Endothelial cell of umbilical vein (primary cell): ENCODE measurements around the gene MFSD1. TPM values are rescaled to one million over a fixed set of nuclear protein-coding genes. Genes with fewer than 3 reads are reported as not detected.

Experiments used
- BruUV-seq: library from RNA; stranded (reverse); fragments of 400-500 nt; replicated peaks from 2 replicates; lab custom pipeline; 2021; lab: Mats Ljungman, UMichigan
- CTCF ChIA-PET: fragments of 300-600, 350-600 bp; sonication (Branson Sonifier 250); formaldehyde crosslinking; loops from one replicate; lab custom pipeline; 2021; ENCODE audit warnings: antibody characterized with exemption, inconsistent platforms; lab: Charles Lee
- POLR2A ChIA-PET: fragments of 300-600, 350-600 bp; sonication (Branson Sonifier 250); formaldehyde crosslinking; loops from one replicate; lab custom pipeline; 2021; ENCODE audit warnings: antibody characterized with exemption, inconsistent platforms; lab: Charles Lee
- DNase-seq: peaks from one replicate; pipeline ENCODE4 v3.0.0-alpha.2; 2011; ENCODE audit warnings: low read depth, low spot score
- FAIRE-seq: peaks from 2 replicates; lab custom pipeline; 2011; peaks lifted over from hg19 to GRCh38; lab: Jason Lieb, UNC
- H2AFZ ChIP-seq: 2 replicates; pipeline ENCODE4 v1.6.0; 2012; ENCODE audit warnings: low read depth, low read length, control low read depth, inconsistent platforms
- H3K27ac ChIP-seq: 2 replicates; pipeline ENCODE4 v1.5.1; 2011; ENCODE audit warnings: low read depth, mild to moderate bottlenecking, control low read depth, low read length, moderate library complexity; ENCODE audit not compliant: insufficient read depth
- H3K27me3 ChIP-seq, 2 experiments: 2 replicates each; pipeline versions ENCODE4 v1.6.0 to v1.6.1; 2011; ENCODE audit warnings: low read length in 2 of 2, mixed read lengths in 1 of 2; ENCODE audit not compliant: control insufficient read depth in 2 of 2, insufficient read depth in 2 of 2
- H3K36me3 ChIP-seq, 2 experiments: 2 replicates in 1 of 2; 3 replicates in 1 of 2; pipeline ENCODE4 v1.5.1; 2011; ENCODE audit warnings: low read length in 2 of 2, mild to moderate bottlenecking in 1 of 2, moderate library complexity in 1 of 2; ENCODE audit not compliant: control insufficient read depth in 2 of 2, insufficient read depth in 2 of 2; ENCODE audit errors: extremely low read depth in 1 of 2
- H3K4me1 ChIP-seq: 3 replicates; pipeline ENCODE4 v1.5.1; 2011; ENCODE audit warnings: mild to moderate bottlenecking, low read length; ENCODE audit not compliant: control insufficient read depth, insufficient read depth; ENCODE audit errors: extremely low read depth
- H3K4me2 ChIP-seq: 2 replicates; pipeline ENCODE4 v1.6.1; 2011; ENCODE audit warnings: low read length, control low read depth, mixed read lengths; ENCODE audit not compliant: insufficient read depth
- H3K4me3 ChIP-seq, 3 experiments: fragments of 200-600 bp in 1 of 3; sonication (generic), shearing (Covaris generic) in 1 of 3; replicated peaks in 1 of 3; 2 replicates each; pipeline ENCODE4 v1.5.1; 2011 to 2016; ENCODE audit warnings: control low read depth in 3 of 3, low read length in 3 of 3, mild to moderate bottlenecking in 2 of 3, inconsistent platforms in 1 of 3, low read depth in 1 of 3, moderate library complexity in 1 of 3; ENCODE audit not compliant: insufficient read depth in 1 of 3
- H3K79me2 ChIP-seq: 2 replicates; pipeline ENCODE4 v1.6.0; 2012; ENCODE audit warnings: low read length, inconsistent platforms; ENCODE audit not compliant: control insufficient read depth, insufficient read depth
- H3K9ac ChIP-seq: replicated peaks from 2 replicates; pipeline ENCODE3; 2011; ENCODE audit warnings: low read length, control low read depth; ENCODE audit not compliant: insufficient read depth; ENCODE audit errors: extremely low read depth
- H3K9me1 ChIP-seq: replicated peaks from 3 replicates; pipeline ENCODE4 v1.6.0; 2011; ENCODE audit warnings: mild to moderate bottlenecking, low read length; ENCODE audit not compliant: control insufficient read depth, insufficient read depth; ENCODE audit errors: extremely low read depth
- H3K9me3 ChIP-seq: replicated peaks from 2 replicates; pipeline ENCODE4 v1.5.1; 2012; ENCODE audit warnings: low read length, inconsistent platforms; ENCODE audit not compliant: control insufficient read depth, insufficient read depth
- H4K20me1 ChIP-seq: replicated peaks from 2 replicates; pipeline ENCODE3; 2011; ENCODE audit warnings: mild to moderate bottlenecking, low read length; ENCODE audit not compliant: control insufficient read depth, insufficient read depth; ENCODE audit errors: extremely low read depth
- CTCF ChIP-seq, 2 donors: IDR thresholded peaks; 1 replicate in 1 of 2; 2 replicates in 1 of 2; pipeline ENCODE4 v1.5.1; 2011; ENCODE audit warnings: low read length in 2 of 2, mild to moderate bottlenecking in 2 of 2, moderate library complexity in 2 of 2, control low read depth in 1 of 2, inconsistent platforms in 1 of 2, low read depth in 1 of 2; ENCODE audit not compliant: insufficient read depth in 1 of 2; ENCODE audit errors: extremely low read depth in 1 of 2
- EZH2 ChIP-seq: IDR thresholded peaks from 2 replicates; pipeline ENCODE4 v1.6.1; 2012; ENCODE audit warnings: borderline replicate concordance, low read depth, mild to moderate bottlenecking, moderate library complexity, low read length, inconsistent platforms; ENCODE audit not compliant: severe bottlenecking
- FOS ChIP-seq: IDR thresholded peaks from 2 replicates; pipeline ENCODE4 v1.6.1; 2011; ENCODE audit warnings: mild to moderate bottlenecking, low read length, moderate library complexity, borderline replicate concordance; ENCODE audit not compliant: insufficient read depth
- GATA2 ChIP-seq: IDR thresholded peaks from 2 replicates; pipeline ENCODE4 v1.7.0; 2011; ENCODE audit warnings: low read depth, mild to moderate bottlenecking, moderate library complexity, mixed read lengths, low read length; ENCODE audit not compliant: insufficient read length, insufficient read depth
- JUN ChIP-seq: IDR thresholded peaks from 2 replicates; pipeline ENCODE4 v1.6.1; 2011; ENCODE audit warnings: borderline replicate concordance, low read depth; ENCODE audit not compliant: insufficient read length, insufficient read depth
- MYC ChIP-seq: IDR thresholded peaks from one replicate; pipeline ENCODE4 v1.6.1; 2011; ENCODE audit warnings: mild to moderate bottlenecking, low read depth, low read length
- POLR2A ChIP-seq: IDR thresholded peaks from 2 replicates; pipeline ENCODE4 v1.6.1; 2012; ENCODE audit warnings: low read depth, mild to moderate bottlenecking, control low read depth, low read length
- POLR2AphosphoS5 ChIP-seq: IDR thresholded peaks from 2 replicates; pipeline ENCODE4 v1.6.1; 2012; ENCODE audit warnings: low read depth, mild to moderate bottlenecking, control low read depth, low read length, moderate library complexity; ENCODE audit not compliant: insufficient read depth
- dilution Hi-C: fragments of 300-500 bp; cut with MboI; formaldehyde crosslinking; loops from one replicate; pipeline ENCODE4 v1.15.0; 2019; ENCODE audit warnings: low sequenced_read_pairs; ENCODE audit not compliant: extremely low pct_ligation_motif_present
- intact Hi-C: fragments of 100-400 bp; cut with micrococcal nuclease; formaldehyde crosslinking; loops from one replicate; pipeline ENCODE4 v1.10.0; 2022
- polyA plus RNA-seq, 4 experiments: library from polyadenylated mRNA; depleted of rRNA in 3 of 4; stranded (reverse) in 3 of 4; unstranded in 1 of 4; fragments of >200 nt; gene quantifications; 2 replicates each; pipeline versions ENCODE4 v1.2.1 to v1.2.3, GENCODE V29; 2011 to 2012; ENCODE audit warnings: missing spikeins in 1 of 4
- total RNA-seq: library from RNA; stranded (reverse); gene quantifications from 2 replicates; pipeline ENCODE4 v1.2.3, GENCODE V29; 2021
- TF ChIP-seq, protein P1 (sequence below): IDR thresholded peaks from 2 replicates; pipeline ENCODE4 v1.6.1; 2011; ENCODE audit not compliant: insufficient read depth, insufficient read length

Gene MFSD1
- total and polyA plus RNA-seq, 2 donors (not counting 3 experiments of a cell fraction or from before 2014, with no cell fraction given), result 38.2 to 65.1 TPM

DNA sequence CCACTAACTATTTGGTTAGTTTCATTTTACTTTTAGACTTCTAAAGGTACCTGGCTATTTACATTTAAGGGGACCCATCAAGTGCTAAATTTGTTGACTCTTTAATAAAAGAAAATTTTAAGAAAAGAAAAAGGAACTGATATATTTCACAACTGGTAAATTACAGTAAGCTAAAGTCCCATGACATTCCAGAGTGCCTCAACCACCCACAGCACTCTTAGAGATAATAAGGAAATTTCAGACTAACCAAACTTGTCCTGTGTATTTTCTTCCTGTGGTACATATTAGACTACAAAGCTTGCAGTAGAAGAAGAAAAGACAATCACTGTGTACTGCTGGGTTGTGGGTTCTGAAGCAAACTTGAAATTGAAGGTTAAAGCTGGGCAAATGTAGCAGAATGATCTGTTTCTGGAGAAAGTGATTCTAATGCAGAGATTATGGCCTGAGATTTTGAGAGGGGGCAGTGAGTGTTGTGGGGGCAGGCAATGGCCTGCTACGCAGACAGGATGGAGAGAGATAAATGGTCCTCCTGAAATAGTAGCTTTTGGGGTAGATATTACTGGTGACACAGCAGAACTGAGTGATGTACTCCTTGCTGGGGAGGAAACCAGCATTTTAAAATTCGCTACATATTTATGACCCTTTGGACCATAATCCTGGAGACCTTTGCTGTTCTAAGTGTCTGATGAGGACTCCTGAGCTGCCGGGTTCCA lies 24.5 kb upstream of the MFSD1 start:
- H3K4me2 ChIP-seq, result no peak overlapping the region
- ChIA-PET POLR2A (no interaction called here), CTCF (interaction anchor here (0.8 to 2.5 kb wide), 8 partner anchors 12 to 118 kb away, joined by 3 to 11 read pairs (median 4); partner anchors contain the start of gene LXN)
- H3K9me3 ChIP-seq, result no peaks in the 10 kb centered on the region
- no peaks in the 10 kb centered on the region for H3K36me3 ChIP-seq
- BruUV-seq, result no TSS peak
- dilution Hi-C loops (no loop called here), intact Hi-C loops (no loop called here)
- DNase-seq, result no peak
- FAIRE-seq, result no peak
- H3K9ac ChIP-seq, result no peak overlapping the region
- H3K27me3 ChIP-seq, result no peaks in the 10 kb centered on the region
- H4K20me1 ChIP-seq, result no peaks in the 10 kb centered on the region
- no peaks in the 10 kb centered on the region for H3K9me1 ChIP-seq
- no peaks in the 10 kb centered on the region for H3K4me1 ChIP-seq
- no peak overlapping the region for H3K27ac ChIP-seq
- no peak overlapping the region for H2AFZ ChIP-seq
- H3K79me2 ChIP-seq, result no peaks in the 10 kb centered on the region
- no peak overlapping the region for H3K4me3 ChIP-seq
- TF ChIP-seq JUN, result no peak
- TF ChIP-seq POLR2A, result no peak
- TF ChIP-seq EZH2, result no peak
- no peak for TF ChIP-seq POLR2AphosphoS5
- TF ChIP-seq, protein P1, sequence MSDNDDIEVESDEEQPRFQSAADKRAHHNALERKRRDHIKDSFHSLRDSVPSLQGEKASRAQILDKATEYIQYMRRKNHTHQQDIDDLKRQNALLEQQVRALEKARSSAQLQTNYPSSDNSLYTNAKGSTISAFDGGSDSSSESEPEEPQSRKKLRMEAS, result no peak
- TF ChIP-seq FOS, result no peak
- no peak for TF ChIP-seq MYC
- TF ChIP-seq CTCF (IDR thresholded peaks at IDR 0.05; ENCODE audit: extremely low read depth in 1 of 2, insufficient read depth in 1 of 2, low read depth in 1 of 2, low read length in 2 of 2), result no peak
- TF ChIP-seq GATA2, result no peak
